Umbilical cord (tissue), 2 donors: Measurements from ENCODE around the gene BLNK. TPM values are rescaled to one million over a fixed set of nuclear protein-coding genes. Genes with fewer than 3 reads are reported as not detected.

ENCODE experiments used
- DNase-seq: peaks from one replicate; pipeline ENCODE4 v3.0.0-alpha.2; 2015; ENCODE audit warnings: low spot score
- total RNA-seq: library from RNA; depleted of rRNA; stranded (reverse); fragments of >200 nt; gene quantifications from one replicate; pipeline ENCODE4 v1.2.3, GENCODE V29; 2014; ENCODE audit warnings: low replicate concordance; ENCODE audit not compliant: insufficient read depth

BLNK gene
- total RNA-seq, 1 donor from 2014 or later: 6.7 TPM

- DNase-seq: no peak
Measured at GRCh38 chr10:96263176-96263575, 8.2 kb downstream of the BLNK start.

DNA sequence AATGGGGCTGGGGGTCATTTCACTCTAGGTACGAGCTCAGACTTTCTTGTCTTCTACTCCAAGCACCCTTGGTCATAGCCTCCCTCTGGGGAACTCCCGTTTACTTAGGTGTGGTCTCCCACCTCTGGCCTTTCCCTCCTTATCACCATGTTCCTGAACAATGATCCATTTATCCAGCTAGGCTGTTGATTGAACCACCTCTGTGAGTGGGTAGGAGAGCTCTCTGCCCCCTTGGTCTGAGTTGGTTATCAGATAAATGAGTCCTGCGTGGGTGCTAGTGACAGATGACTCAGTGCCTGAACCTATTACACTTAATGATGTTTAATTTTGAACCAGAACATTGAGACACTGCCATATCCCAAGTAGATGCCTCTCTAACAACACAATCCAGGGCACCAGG is 9.4 kb downstream of the BLNK start:
- no peak for DNase-seq

- DNase-seq: no peak
Measured at GRCh38 chr10:96261132-96261531, 10.2 kb downstream of the BLNK start.

- no peak for DNase-seq
Measured at GRCh38 chr10:96260014-96260413, 11.4 kb downstream of the BLNK start.

GRCh38 chr10:96259150-96259549 is 12.2 kb downstream of the BLNK start:
- no peak for DNase-seq

DNA sequence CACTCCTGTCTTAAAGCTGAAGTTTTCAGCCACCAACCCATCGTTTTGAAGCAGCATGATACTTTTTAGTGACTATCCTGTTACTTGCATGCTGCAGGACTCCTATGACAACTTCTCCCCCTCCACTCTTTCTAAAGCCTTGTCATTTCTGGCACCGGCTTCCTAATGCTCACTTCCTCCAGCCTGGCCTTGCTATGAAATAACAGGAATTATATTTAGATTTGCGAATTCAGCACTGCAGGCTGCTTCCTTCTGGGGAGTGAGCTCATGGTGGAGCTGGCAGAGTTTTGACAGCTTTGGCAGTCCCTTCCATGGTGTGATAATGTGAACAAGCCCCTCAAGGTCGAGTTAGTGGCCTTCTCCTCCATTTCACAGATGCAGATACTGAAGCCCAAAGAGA is 13.4 kb downstream of the BLNK start:
- peak; percentile 68 for DNase-seq

DNA sequence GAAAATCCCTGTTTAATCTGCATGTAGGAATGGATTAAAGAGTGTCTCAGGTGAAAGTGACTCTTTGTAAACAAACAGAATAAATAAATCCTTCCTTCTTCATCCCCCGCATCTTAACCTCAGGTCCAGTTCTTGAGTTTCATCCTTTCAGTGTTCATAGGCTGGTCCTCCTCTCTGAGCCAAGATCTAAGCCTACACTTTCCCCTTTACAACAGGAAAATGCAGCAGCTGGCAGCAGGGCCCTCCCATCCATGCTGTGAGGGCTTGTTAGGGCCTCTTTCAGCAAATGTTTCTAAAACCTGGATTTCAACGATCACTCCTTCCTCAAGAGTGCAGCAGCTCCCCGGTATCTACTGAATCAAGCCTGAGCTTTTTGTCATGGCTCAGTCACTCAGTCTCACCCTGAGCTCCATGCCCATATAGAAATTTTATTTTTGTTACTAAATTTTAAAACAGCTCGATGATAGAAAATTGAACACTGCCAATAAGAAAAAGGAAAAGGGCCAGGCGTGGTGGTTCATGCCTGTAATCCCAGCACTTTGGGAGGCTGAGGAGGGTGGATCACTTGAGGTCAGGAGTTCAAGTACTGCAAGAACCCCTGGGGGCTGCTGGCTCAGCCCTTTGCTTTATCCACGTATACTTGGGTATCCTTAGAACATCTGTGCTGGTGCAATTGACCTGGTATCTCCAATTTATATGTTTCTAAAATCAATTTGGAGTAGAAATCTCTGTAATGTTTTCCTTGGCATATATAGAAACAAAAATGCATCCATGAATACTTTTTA is 15.6 kb downstream of the BLNK start:
- DNase-seq: peak; percentile 47

DNA sequence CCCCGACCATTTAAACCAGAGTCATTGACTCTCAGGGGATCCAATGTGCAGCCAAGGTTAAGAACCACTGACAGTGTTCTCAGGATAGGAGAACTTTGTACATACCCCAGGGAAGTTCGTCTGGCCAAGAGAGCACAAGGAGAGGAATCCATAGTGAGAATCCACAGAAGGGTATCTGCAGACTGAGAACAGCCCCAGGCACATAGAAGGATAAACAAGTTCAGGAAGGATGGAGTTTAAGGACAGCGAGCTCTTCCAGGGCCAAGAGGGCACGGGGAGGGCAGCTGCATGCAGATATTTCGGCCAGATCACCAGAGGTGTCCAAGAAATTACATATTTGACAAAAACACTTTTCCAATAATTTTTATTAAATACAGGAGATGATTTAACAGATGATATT is 16.4 kb downstream of the BLNK start:
- DNase-seq: no peak

GRCh38 chr10:96252730-96253129 is 18.6 kb downstream of the BLNK start:
- DNase-seq: no peak

DNA sequence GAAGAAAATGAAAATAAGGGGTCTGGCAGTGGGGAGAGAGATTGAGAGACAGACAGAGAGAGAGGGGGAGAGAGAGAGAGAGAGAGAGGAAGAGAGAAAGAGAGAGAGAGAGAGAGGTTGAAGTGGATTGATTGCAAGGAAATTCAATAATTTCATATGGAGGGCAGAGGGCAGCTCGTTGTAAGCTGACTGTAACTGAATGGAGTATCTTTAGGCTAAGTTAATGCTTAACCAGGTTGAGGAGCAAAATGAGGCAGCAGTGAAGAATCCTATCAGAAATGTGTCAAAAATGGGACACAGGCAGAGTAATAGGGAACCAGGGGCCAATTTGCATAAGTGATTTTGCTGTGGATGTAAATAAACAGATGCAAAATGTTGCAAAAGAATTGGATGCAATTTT is 21.0 kb downstream of the BLNK start:
- no peak for DNase-seq

- DNase-seq: no peak
Measured at GRCh38 chr10:96249264-96249663, 22.1 kb downstream of the BLNK start.

GRCh38 chr10:96244354-96244753 is 27.0 kb downstream of the BLNK start:
- no peak for DNase-seq

- no peak for DNase-seq
Measured at GRCh38 chr10:96243296-96243695, 28.1 kb downstream of the BLNK start.

DNA sequence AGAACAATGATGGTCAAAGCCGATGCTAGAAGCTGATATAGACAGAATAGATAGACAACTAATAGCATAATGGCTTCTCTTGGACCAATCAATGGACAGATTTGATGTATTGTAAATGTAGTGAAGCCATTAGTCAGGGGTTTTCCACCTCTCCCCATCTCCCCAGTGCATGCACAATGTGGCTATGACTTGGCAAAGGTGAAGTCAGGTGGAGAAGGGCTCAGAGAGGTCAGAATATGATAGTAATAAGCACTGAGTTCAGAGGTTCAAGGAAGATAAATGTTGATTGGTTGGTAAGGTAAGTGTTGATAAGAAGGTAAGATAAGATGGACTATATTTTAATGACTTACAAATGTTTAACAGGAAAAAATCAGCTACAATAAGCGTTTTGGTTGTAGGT is 28.5 kb downstream of the BLNK start:
- no peak for DNase-seq

DNA sequence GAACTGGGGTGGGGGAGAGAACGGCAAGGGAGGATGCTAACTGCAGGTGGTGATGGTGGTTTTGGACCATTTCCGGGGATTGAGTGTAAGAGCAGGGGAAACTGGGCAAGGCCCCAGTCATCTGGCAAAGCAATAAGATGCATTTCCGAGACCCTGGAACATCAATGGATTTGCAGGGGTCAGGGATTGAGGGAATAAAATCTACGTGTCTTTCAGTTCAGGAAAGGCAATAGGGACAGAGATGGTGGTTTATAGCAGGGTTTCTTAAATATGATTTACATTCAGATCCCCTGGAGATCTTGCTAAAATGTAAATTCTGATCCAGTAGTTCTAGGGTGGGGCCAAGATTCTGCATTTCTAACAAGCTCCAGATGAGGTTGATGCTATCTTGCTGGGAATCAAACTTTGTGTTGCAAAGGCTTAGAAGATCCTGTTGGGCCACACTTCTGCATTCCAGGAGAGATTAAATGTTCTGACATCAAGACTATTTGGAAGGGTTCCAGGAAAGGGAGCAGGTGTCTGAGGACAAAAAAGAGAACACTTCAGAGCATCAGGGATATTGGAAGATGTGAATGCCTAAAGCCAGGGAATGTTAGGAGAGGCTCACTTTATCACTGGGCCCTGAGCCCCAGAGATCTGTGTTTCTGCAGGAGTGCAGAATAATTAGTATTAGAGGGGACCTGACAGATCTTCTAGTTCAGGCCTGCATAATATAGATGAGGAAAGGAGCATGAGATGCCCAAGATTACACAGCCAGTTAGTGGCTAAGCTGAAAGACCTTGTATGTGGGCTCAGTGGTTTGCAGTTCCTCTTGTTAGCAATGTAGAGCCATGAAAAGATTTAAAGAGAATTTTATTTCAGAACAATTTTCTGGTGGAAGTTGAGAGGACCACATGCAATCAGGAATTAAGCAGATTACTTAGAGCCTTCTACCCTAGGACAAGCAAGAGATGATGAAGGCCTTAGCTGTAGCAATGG is 32.4 kb downstream of the BLNK start:
- peak; percentile 10 for DNase-seq

- no peak for DNase-seq
Measured at GRCh38 chr10:96236876-96237275, 34.5 kb downstream of the BLNK start.

- peak; percentile 8 for DNase-seq
Measured at GRCh38 chr10:96236090-96236478, 35.3 kb downstream of the BLNK start.

- no peak for DNase-seq
Measured at GRCh38 chr10:96235326-96236089, 35.9 kb downstream of the BLNK start.

DNA sequence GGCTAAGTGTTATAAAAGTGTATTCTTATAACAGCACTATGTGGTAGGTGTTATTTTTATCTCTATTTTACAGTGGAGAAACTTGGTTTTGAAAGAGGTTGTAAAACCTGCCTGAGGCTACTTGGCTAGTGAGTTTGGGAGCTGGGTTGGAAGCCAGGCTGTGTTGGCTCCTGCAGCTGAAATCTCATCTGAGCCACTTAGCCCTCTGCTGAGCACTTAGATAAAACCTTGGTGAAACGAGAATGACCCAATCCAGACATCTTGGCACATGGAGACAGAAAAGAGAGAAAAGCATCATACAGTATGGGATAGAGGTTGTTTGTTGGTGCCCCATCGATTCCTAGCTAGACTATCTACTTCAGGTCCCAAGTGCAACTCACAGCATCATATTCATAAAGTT is 37.4 kb downstream of the BLNK start:
- DNase-seq: no peak

DNA sequence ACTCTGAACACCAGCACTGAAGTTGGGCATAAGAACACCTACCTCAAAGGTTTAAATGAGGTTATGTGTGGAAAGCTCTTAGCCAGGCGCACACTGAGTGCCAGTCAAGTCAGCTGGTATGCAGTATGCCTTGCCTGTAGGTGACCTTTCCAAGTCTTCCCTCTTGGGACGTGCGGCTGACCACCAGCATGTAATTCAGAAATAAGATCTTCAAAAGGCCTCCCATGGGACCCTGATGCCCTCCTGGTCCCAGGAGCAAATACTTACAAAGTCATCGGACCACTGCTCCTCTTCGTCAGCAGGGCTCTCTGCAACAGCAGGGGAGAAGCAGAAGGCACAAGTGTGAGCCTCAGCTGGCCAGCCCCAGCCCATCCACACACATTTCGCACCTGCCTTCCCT is 40.8 kb downstream of the BLNK start:
- no peak for DNase-seq

GRCh38 chr10:96229568-96230030 is 41.8 kb downstream of the BLNK start:
- peak; percentile 48 for DNase-seq
